Measurements from ENCODE around the gene C1orf35.

DNA sequence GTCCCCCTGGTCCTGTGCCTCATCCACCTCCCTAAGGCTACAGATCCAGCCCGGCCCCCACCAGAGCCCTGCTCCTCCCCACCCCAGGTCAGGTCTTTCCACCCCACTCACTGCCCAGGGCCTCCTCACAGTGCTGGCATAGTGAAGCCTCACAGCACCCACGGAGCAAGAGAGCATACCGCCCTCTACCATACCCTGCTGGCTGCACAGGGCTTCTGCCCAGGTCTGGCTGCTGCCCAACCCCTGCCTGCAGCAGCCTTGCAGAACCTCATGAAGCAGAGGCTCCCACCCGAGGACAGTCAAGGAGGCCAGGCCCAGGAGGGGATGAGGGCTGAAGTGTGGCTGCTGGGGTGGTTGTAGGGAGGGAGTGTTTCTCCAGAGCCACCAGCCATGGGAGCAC, 40.3 kb downstream of the C1orf35 start:
- TF ChIP-seq POLR2A (IDR thresholded peaks at IDR 0.05): no peak
- TF ChIP-seq, protein P1, sequence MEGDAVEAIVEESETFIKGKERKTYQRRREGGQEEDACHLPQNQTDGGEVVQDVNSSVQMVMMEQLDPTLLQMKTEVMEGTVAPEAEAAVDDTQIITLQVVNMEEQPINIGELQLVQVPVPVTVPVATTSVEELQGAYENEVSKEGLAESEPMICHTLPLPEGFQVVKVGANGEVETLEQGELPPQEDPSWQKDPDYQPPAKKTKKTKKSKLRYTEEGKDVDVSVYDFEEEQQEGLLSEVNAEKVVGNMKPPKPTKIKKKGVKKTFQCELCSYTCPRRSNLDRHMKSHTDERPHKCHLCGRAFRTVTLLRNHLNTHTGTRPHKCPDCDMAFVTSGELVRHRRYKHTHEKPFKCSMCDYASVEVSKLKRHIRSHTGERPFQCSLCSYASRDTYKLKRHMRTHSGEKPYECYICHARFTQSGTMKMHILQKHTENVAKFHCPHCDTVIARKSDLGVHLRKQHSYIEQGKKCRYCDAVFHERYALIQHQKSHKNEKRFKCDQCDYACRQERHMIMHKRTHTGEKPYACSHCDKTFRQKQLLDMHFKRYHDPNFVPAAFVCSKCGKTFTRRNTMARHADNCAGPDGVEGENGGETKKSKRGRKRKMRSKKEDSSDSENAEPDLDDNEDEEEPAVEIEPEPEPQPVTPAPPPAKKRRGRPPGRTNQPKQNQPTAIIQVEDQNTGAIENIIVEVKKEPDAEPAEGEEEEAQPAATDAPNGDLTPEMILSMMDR (IDR thresholded peaks at IDR 0.05): no peak
